OCI-LY1 (cell line): ENCODE results near the gene IL18BP.

Source experiments
- H2AFZ ChIP-seq: fragments of 200-600 bp; sonication (generic), shearing (Covaris generic); 2 replicates; pipeline ENCODE4 v1.6.0; 2014; ENCODE audit warnings: antibody characterized with exemption, mild to moderate bottlenecking, low read length
- H3F3A ChIP-seq: fragments of 200-600 bp; sonication (generic), shearing (Covaris generic); 2 replicates; pipeline ENCODE4 v1.6.0; 2014; ENCODE audit warnings: mild to moderate bottlenecking, antibody characterized with exemption, low read length, moderate library complexity; ENCODE audit not compliant: insufficient read depth
- H3K27ac ChIP-seq: fragments of 200-600 bp; sonication (generic); 2 replicates; pipeline ENCODE4 v1.5.1; 2014; ENCODE audit warnings: low read length, mixed run types, mild to moderate bottlenecking, low read depth; ENCODE audit not compliant: poor library complexity, severe bottlenecking
- H3K27me3 ChIP-seq: fragments of 200-600 bp; sonication (generic); 2 replicates; pipeline ENCODE4 v1.6.0; 2014; ENCODE audit warnings: antibody characterized with exemption, mild to moderate bottlenecking, low read length, moderate library complexity; ENCODE audit not compliant: insufficient read depth
- H3K36me3 ChIP-seq: fragments of 200-600 bp; sonication (generic); 2 replicates; pipeline ENCODE4 v1.6.1; 2014; ENCODE audit warnings: mild to moderate bottlenecking, antibody characterized with exemption, low read length, moderate library complexity, mixed read lengths; ENCODE audit not compliant: insufficient read depth
- H3K4me1 ChIP-seq: fragments of 200-600 bp; sonication (generic); 2 replicates; pipeline ENCODE4 v1.5.1; 2014; ENCODE audit warnings: mild to moderate bottlenecking, low read length, moderate library complexity; ENCODE audit not compliant: insufficient read depth, severe bottlenecking
- H3K4me2 ChIP-seq: fragments of 200-600 bp; sonication (generic), shearing (Covaris generic); 2 replicates; pipeline ENCODE4 v1.6.1; 2014; ENCODE audit warnings: low read length
- H3K4me3 ChIP-seq: fragments of 200-600 bp; sonication (generic); 2 replicates; pipeline ENCODE4 v1.5.1; 2014; ENCODE audit warnings: low read length, low read depth, mild to moderate bottlenecking, mixed read lengths; ENCODE audit not compliant: poor library complexity, severe bottlenecking
- H3K79me2 ChIP-seq: fragments of 200-600 bp; shearing (Covaris generic); 2 replicates; pipeline ENCODE4 v1.6.1; 2016; ENCODE audit warnings: mixed run types, low read length, mixed read lengths; ENCODE audit not compliant: insufficient read depth
- H3K9ac ChIP-seq: fragments of 200-600 bp; sonication (generic), shearing (Covaris generic); 2 replicates; pipeline ENCODE4 v1.6.1; 2014; ENCODE audit warnings: mild to moderate bottlenecking, low read length, mixed read lengths
- H3K9me2 ChIP-seq: fragments of 200-600 bp; sonication (generic), shearing (Covaris generic); 2 replicates; pipeline ENCODE4 v1.6.1; 2014; ENCODE audit warnings: low read depth, mild to moderate bottlenecking, low read length, mixed read lengths
- H3K9me3 ChIP-seq: fragments of 200-600 bp; shearing (Covaris generic); 2 replicates; pipeline ENCODE4 v1.6.1; 2014; ENCODE audit warnings: low read length, mixed read lengths
- H4K20me1 ChIP-seq: fragments of 200-600 bp; sonication (generic), shearing (Covaris generic); 2 replicates; pipeline ENCODE4 v1.6.0; 2016; ENCODE audit warnings: mild to moderate bottlenecking, low read length; ENCODE audit not compliant: insufficient read depth
- EZH2 ChIP-seq: fragments of 200-600 bp; sonication (generic), shearing (Covaris generic); IDR thresholded peaks from 2 replicates; pipeline ENCODE4 v1.8.0; 2017; ENCODE audit warnings: borderline replicate concordance, mixed run types, mild to moderate bottlenecking, antibody characterized with exemption, low read length, moderate library complexity, mixed read lengths
- TF ChIP-seq, protein P1 (sequence below): fragments of 200-600 bp; sonication (generic), shearing (Covaris generic); IDR thresholded peaks from 2 replicates; pipeline ENCODE4 v1.5.1; 2017; ENCODE audit warnings: mild to moderate bottlenecking, antibody characterized with exemption, low read length, moderate library complexity, mixed read lengths

The IL18BP gene

DNA sequence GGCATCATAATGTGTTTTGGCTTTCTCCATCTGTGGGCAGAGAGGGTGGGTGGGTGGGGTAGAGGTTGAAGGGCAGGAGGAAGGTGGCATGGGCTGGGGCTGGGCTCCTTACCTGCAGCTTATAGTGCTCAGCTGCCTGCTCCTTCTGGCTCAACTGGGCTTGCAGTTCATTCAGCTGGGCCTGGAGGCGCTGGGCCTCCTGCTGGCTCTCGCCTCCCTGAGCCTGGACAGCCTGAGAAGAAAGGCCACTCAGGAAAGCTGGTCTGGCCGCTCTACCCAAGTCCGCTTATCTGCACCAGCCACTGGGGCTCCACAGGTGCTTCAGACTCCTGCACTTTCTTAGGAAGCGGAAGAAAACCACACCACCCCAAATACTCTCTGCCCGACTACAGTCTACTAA is 10.4 kb downstream of the IL18BP start:
- H3K9me2 ChIP-seq, result no peaks in the 10 kb centered on the region
- H3K4me1 ChIP-seq, result no peaks in the 10 kb centered on the region
- no peak overlapping the region for H3K4me2 ChIP-seq
- no peaks in the 10 kb centered on the region for H3K79me2 ChIP-seq
- no peaks in the 10 kb centered on the region for H3K27me3 ChIP-seq
- H2AFZ ChIP-seq, result no peak overlapping the region
- TF ChIP-seq, protein P1, sequence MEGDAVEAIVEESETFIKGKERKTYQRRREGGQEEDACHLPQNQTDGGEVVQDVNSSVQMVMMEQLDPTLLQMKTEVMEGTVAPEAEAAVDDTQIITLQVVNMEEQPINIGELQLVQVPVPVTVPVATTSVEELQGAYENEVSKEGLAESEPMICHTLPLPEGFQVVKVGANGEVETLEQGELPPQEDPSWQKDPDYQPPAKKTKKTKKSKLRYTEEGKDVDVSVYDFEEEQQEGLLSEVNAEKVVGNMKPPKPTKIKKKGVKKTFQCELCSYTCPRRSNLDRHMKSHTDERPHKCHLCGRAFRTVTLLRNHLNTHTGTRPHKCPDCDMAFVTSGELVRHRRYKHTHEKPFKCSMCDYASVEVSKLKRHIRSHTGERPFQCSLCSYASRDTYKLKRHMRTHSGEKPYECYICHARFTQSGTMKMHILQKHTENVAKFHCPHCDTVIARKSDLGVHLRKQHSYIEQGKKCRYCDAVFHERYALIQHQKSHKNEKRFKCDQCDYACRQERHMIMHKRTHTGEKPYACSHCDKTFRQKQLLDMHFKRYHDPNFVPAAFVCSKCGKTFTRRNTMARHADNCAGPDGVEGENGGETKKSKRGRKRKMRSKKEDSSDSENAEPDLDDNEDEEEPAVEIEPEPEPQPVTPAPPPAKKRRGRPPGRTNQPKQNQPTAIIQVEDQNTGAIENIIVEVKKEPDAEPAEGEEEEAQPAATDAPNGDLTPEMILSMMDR, result no peak
- TF ChIP-seq EZH2, result no peak
- no peaks in the 10 kb centered on the region for H4K20me1 ChIP-seq
- no peak overlapping the region for H3K27ac ChIP-seq
- no peaks in the 10 kb centered on the region for H3F3A ChIP-seq
- no peak overlapping the region for H3K4me3 ChIP-seq
- H3K36me3 ChIP-seq, result peaks cover 96% of the 10 kb centered on the region
- no peaks in the 10 kb centered on the region for H3K9me3 ChIP-seq
- no peak overlapping the region for H3K9ac ChIP-seq

DNA sequence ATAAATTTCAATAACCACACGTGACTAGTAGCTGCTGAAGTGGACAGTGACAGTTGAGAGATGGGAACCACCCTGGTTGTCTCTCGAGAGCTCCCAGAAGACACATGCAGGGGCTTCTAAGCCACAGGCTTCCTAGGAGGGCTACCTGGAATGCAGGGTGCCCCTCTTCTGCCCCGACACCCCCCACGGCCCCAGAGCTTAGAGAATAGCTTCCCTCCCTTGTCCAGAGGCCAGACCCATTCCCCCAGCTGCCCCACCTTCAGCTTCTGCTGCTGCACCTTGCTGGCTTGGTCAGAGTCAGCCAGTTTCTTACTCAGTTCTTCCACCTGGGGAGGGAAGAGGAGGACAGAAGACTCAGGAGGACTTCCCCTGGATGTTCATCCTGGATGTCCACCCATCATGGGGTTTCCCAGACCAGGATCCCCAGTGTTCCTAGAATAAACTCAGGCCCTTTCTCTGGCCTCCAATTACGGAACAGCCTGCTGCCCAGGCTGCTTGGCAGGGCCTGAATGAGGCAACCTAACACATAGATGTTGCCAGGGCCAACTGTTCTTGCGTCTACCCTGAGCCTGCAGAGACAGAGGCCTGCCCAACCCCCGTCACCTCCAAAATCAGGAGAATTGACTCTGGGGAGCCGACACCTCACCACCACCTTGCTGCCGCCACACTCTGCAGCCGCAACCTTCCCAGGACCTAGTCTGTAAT is 12.0 kb downstream of the IL18BP start:
- no peaks in the 10 kb centered on the region for H3K9me3 ChIP-seq
- TF ChIP-seq, protein P1, result no peak
- TF ChIP-seq EZH2, result no peak
- H4K20me1 ChIP-seq, result no peaks in the 10 kb centered on the region
- peaks cover 96% of the 10 kb centered on the region for H3K36me3 ChIP-seq
- H3K79me2 ChIP-seq, result no peaks in the 10 kb centered on the region
- no peak overlapping the region for H3K4me3 ChIP-seq
- H3F3A ChIP-seq, result no peaks in the 10 kb centered on the region
- no peaks in the 10 kb centered on the region for H3K4me1 ChIP-seq
- H3K4me2 ChIP-seq, result no peak overlapping the region
- H3K9me2 ChIP-seq, result no peaks in the 10 kb centered on the region
- no peak overlapping the region for H3K27ac ChIP-seq
- H3K9ac ChIP-seq, result no peak overlapping the region
- no peaks in the 10 kb centered on the region for H3K27me3 ChIP-seq
- H2AFZ ChIP-seq, result no peak overlapping the region

GRCh38 chr11:72012091-72012630 is 13.5 kb downstream of the IL18BP start:
- H3K4me3 ChIP-seq, result no peak overlapping the region
- no peaks in the 10 kb centered on the region for H3K79me2 ChIP-seq
- TF ChIP-seq, protein P1, result no peak
- TF ChIP-seq EZH2, result no peak
- no peaks in the 10 kb centered on the region for H4K20me1 ChIP-seq
- H3K4me1 ChIP-seq, result no peaks in the 10 kb centered on the region
- no peak overlapping the region for H3K4me2 ChIP-seq
- no peak overlapping the region for H3K9ac ChIP-seq
- no peaks in the 10 kb centered on the region for H3K27me3 ChIP-seq
- peaks cover 96% of the 10 kb centered on the region for H3K36me3 ChIP-seq
- no peaks in the 10 kb centered on the region for H3F3A ChIP-seq
- H3K9me3 ChIP-seq, result no peaks in the 10 kb centered on the region
- no peak overlapping the region for H2AFZ ChIP-seq
- no peak overlapping the region for H3K27ac ChIP-seq
- no peaks in the 10 kb centered on the region for H3K9me2 ChIP-seq
